Panc1 (cell line): ENCODE data around the gene STEAP3. TPM values are rescaled to one million over a fixed set of nuclear protein-coding genes. Genes with fewer than 3 reads are reported as not detected.

Source experiments
- ATAC-seq: fragments of 200-7000 bp; cut with Tn5 transposase; 2 replicates; pipeline ENCODE4 v1.9.1; 2020; ENCODE audit warnings: mild to moderate bottlenecking, moderate library complexity
- BruUV-seq: library from RNA; stranded (reverse); fragments of 400-500 nt; replicated peaks from 2 replicates; lab custom pipeline; 2021; lab: Mats Ljungman, UMichigan
- CTCF ChIA-PET: fragments of 300-600 bp; sonication (Branson Sonifier 250); formaldehyde crosslinking; loops from one replicate; lab custom pipeline; 2022; ENCODE audit warnings: antibody characterized with exemption; lab: Charles Lee
- POLR2A ChIA-PET: fragments of 300-600 bp; sonication (Branson Sonifier 250); formaldehyde crosslinking; loops from one replicate; lab custom pipeline; 2022; ENCODE audit warnings: antibody characterized with exemption; lab: Charles Lee
- DNase-seq: peaks from one replicate; pipeline ENCODE4 v3.0.0-alpha.2; 2010; ENCODE audit warnings: low read depth, low spot score
- H3K27ac ChIP-seq: 2 replicates; pipeline ENCODE4 v1.5.1; 2011; ENCODE audit warnings: mild to moderate bottlenecking, low read length, inconsistent platforms
- H3K27me3 ChIP-seq: fragments of 200-500 bp; sonication (Bioruptor generic); 2 replicates; pipeline ENCODE4 v1.6.0; 2014; ENCODE audit warnings: low read length, inconsistent platforms; ENCODE audit not compliant: control insufficient read depth, insufficient read depth
- H3K36me3 ChIP-seq: fragments of 200-500 bp; sonication (Bioruptor generic); 2 replicates; pipeline ENCODE4 v1.5.1; 2014; ENCODE audit warnings: inconsistent platforms, mild to moderate bottlenecking, low read length, moderate library complexity; ENCODE audit not compliant: control insufficient read depth, insufficient read depth
- H3K4me1 ChIP-seq: 2 replicates; pipeline ENCODE4 v1.5.1; 2011; ENCODE audit warnings: inconsistent platforms, mild to moderate bottlenecking, low read length, moderate library complexity; ENCODE audit not compliant: control insufficient read depth, insufficient read depth
- H3K4me3 ChIP-seq, 2 experiments: 2 replicates each; pipeline ENCODE4 v1.5.1; 2011 to 2012; ENCODE audit warnings: low read depth in 2 of 2, low read length in 2 of 2, mild to moderate bottlenecking in 2 of 2, inconsistent platforms in 1 of 2, moderate library complexity in 1 of 2
- H3K9me3 ChIP-seq: fragments of 200-500 bp; sonication (Bioruptor generic); 2 replicates; pipeline ENCODE4 v1.5.1; 2014; ENCODE audit warnings: low read depth, mild to moderate bottlenecking, inconsistent platforms, low read length, moderate library complexity; ENCODE audit not compliant: control insufficient read depth, insufficient read depth
- CTCF ChIP-seq: fragments of 450-650 bp; IDR thresholded peaks from 2 replicates; pipeline ENCODE4 v1.5.1; 2017; ENCODE audit warnings: mild to moderate bottlenecking
- POLR2AphosphoS5 ChIP-seq: IDR thresholded peaks from 2 replicates; pipeline ENCODE4 v1.6.1; 2012; ENCODE audit warnings: mild to moderate bottlenecking, low read depth, low read length, moderate library complexity
- REST ChIP-seq, 2 experiments: IDR thresholded peaks; 2 replicates each; pipeline ENCODE4 v1.6.1; 2011 to 2012; ENCODE audit warnings: low read depth in 2 of 2, control low read depth in 1 of 2, low read length in 1 of 2, mild to moderate bottlenecking in 1 of 2, moderate library complexity in 1 of 2; ENCODE audit not compliant: insufficient read depth in 1 of 2
- SIN3A ChIP-seq: IDR thresholded peaks from 2 replicates; pipeline ENCODE4 v1.6.1; 2012; ENCODE audit warnings: low read depth, mild to moderate bottlenecking, low read length, moderate library complexity, borderline replicate concordance; ENCODE audit not compliant: insufficient read depth
- TCF7L2 ChIP-seq: IDR thresholded peaks from 2 replicates; pipeline ENCODE4 v1.6.1; 2011; ENCODE audit warnings: mild to moderate bottlenecking, low read depth, low read length, inconsistent platforms
- in situ Hi-C: cut with HindIII; loops from 2 replicates; pipeline ENCODE4 v1.10.0; 2016; ENCODE audit warnings: low sequenced_read_pairs, low pct_unique_long_range_greater_than_20kb
- intact Hi-C: fragments of 100-400 bp; cut with micrococcal nuclease; formaldehyde crosslinking; loops from one replicate; pipeline ENCODE4 v1.10.0; 2022; ENCODE audit not compliant: unreplicated experiment
- total RNA-seq: library from RNA; stranded (reverse); gene quantifications from one replicate; pipeline ENCODE4 v1.2.1, GENCODE V29; 2021; ENCODE audit not compliant: unreplicated experiment

The STEAP3 gene
- total RNA-seq, 1 experiment from 2014 or later = 44.8 TPM

- CTCF ChIA-PET = interaction anchor here (0.6 kb wide), 1 partner anchor 385 kb away, joined by 4 read pairs; no protein-coding TSS in a partner anchor
- in situ Hi-C loops = no loop called here
Observed at GRCh38 chr2:119266091-119266589, 42.5 kb downstream of the STEAP3 start.

GRCh38 chr2:119267604-119268003 lies 44.0 kb downstream of the STEAP3 start:
- no peak for DNase-seq
- H3K9me3 ChIP-seq = no peaks in the 10 kb centered on the region
- H3K27ac ChIP-seq = no peak overlapping the region
- H3K4me3 ChIP-seq = no peak overlapping the region
- ChIA-PET CTCF (no interaction called here), POLR2A (no interaction called here)
- no peaks in the 10 kb centered on the region for H3K4me1 ChIP-seq
- no TSS peak for BruUV-seq
- no peak for TF ChIP-seq REST (IDR thresholded peaks at IDR 0.05; ENCODE audit: insufficient read depth in 1 of 2, low read depth in 2 of 2, low read length in 1 of 2)
- TF ChIP-seq POLR2AphosphoS5 = no peak
- TF ChIP-seq CTCF = no peak
- TF ChIP-seq TCF7L2 = no peak
- TF ChIP-seq SIN3A = no peak
- no peaks in the 10 kb centered on the region for H3K27me3 ChIP-seq
- intact Hi-C loops = no loop called here
- no peak for ATAC-seq
- in situ Hi-C loops = no loop called here
- no peaks in the 10 kb centered on the region for H3K36me3 ChIP-seq

More at GRCh38 chr2:119266091-119266589, 42.5 kb downstream of the STEAP3 start:
- BruUV-seq = no TSS peak
- no peak overlapping the region for H3K4me3 ChIP-seq
- H3K9me3 ChIP-seq = no peaks in the 10 kb centered on the region
- H3K4me1 ChIP-seq = no peaks in the 10 kb centered on the region
- no peaks in the 10 kb centered on the region for H3K36me3 ChIP-seq
- ATAC-seq (no peak), DNase-seq (no peak)
- POLR2A ChIA-PET = interaction anchor here (0.5 kb wide), 1 partner anchor 22 kb away, joined by 3 read pairs; no protein-coding TSS in a partner anchor
- no peak overlapping the region for H3K27ac ChIP-seq
- intact Hi-C loops = no loop called here
- no peaks in the 10 kb centered on the region for H3K27me3 ChIP-seq
- TF ChIP-seq SIN3A (no peak), POLR2AphosphoS5 (no peak), TCF7L2 (no peak), REST (IDR thresholded peaks at IDR 0.05; ENCODE audit: insufficient read depth in 1 of 2, low read depth in 2 of 2, low read length in 1 of 2) (no peak), CTCF (no peak)
